ENCODE results near the gene ACOD1.

DNA sequence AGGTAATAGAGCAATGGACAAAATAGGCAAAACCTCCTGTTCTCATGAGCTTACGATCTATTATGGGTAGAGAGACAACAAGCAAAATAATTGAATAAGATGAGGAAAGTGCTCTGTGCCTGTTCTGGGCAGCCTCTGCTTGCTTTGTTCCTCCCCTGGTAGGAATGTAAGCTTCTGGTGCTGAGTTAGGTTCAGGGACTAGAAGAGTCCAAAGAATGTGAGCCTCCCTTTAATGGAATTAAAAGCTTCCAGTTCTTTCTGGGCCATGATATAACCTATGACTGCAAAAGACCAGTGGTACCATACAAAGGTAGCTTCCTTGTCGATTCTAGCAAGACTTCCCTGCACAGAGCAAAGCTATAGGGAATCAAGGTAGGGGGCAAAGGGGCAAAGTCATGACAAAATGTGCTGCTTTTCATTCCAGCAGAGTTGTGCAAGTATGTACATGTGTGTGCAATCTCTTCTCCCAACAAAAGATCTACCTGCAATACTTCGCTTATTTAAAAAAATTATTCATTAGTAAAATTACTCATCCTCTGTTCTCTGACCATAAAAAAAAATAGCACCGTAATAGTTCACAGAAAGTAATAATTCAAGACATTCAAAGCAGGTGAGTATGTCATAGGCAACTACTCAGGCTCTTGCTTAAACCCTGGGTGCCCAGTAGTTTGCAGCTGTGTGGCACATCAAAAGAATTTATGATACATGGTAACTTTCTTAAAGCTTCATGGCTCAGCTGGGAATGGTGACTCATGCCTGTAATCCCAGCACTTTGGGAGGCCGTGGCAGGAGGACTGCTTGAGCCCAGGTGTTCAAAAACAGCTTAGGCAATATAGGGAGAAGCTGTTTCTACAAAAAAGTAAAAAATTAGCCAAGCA is 21.4 kb downstream of the ACOD1 start:
- TF ChIP-seq, protein P1, sequence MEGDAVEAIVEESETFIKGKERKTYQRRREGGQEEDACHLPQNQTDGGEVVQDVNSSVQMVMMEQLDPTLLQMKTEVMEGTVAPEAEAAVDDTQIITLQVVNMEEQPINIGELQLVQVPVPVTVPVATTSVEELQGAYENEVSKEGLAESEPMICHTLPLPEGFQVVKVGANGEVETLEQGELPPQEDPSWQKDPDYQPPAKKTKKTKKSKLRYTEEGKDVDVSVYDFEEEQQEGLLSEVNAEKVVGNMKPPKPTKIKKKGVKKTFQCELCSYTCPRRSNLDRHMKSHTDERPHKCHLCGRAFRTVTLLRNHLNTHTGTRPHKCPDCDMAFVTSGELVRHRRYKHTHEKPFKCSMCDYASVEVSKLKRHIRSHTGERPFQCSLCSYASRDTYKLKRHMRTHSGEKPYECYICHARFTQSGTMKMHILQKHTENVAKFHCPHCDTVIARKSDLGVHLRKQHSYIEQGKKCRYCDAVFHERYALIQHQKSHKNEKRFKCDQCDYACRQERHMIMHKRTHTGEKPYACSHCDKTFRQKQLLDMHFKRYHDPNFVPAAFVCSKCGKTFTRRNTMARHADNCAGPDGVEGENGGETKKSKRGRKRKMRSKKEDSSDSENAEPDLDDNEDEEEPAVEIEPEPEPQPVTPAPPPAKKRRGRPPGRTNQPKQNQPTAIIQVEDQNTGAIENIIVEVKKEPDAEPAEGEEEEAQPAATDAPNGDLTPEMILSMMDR (IDR thresholded peaks at IDR 0.05) = no peak
- TF ChIP-seq POLR2A (IDR thresholded peaks at IDR 0.05) = no peak
